HepG2 (cell line): ENCODE measurements around the gene DAPK1. TPM values are rescaled to one million over a fixed set of nuclear protein-coding genes. Genes with fewer than 3 reads are reported as not detected.

Experiments used
- ATF6 ChIP-seq: sonication (generic); formaldehyde crosslinking; conservative IDR thresholded peaks from 2 replicates; pipeline ENCODE4 v1.4.0; 2020; ENCODE audit warnings: missing genetic modification reagents
- CEBPB ChIP-seq: IDR thresholded peaks from 2 replicates; pipeline ENCODE4 v1.6.1; 2011; ENCODE audit warnings: low read depth, low read length, improper control_type of control experiment, borderline replicate concordance
- FOXC1 ChIP-seq: sonication (generic); formaldehyde crosslinking; IDR thresholded peaks from 2 replicates; pipeline ENCODE4 v1.8.0; 2022; ENCODE audit warnings: mild to moderate bottlenecking, missing genetic modification reagents, borderline replicate concordance
- GPBP1L1 ChIP-seq: sonication (generic); formaldehyde crosslinking; IDR thresholded peaks from 2 replicates; pipeline ENCODE4 v1.5.0; 2020; ENCODE audit warnings: mild to moderate bottlenecking, missing genetic modification reagents
- HMG20A ChIP-seq: IDR thresholded peaks from 2 replicates; pipeline ENCODE4 v1.6.1; 2016; ENCODE audit warnings: borderline replicate concordance
- HOXA3 ChIP-seq: sonication (generic); formaldehyde crosslinking; IDR thresholded peaks from 2 replicates; pipeline ENCODE4 v1.5.0; 2020; ENCODE audit warnings: missing genetic modification reagents
- HOXA7 ChIP-seq: sonication (generic); formaldehyde crosslinking; IDR thresholded peaks from 2 replicates; pipeline ENCODE4 v1.8.1; 2022; ENCODE audit warnings: mild to moderate bottlenecking, missing genetic modification reagents, moderate library complexity
- KAT7 ChIP-seq: IDR thresholded peaks from 2 replicates; pipeline ENCODE4 v1.6.1; 2018; ENCODE audit warnings: borderline replicate concordance, missing compliant biosample characterization
- NR1H2 ChIP-seq: sonication (generic); formaldehyde crosslinking; IDR thresholded peaks from 2 replicates; pipeline ENCODE4 v1.8.1; 2022; ENCODE audit warnings: low read depth, missing genetic modification reagents, borderline replicate concordance
- NRL ChIP-seq: sonication (generic); formaldehyde crosslinking; IDR thresholded peaks from 2 replicates; pipeline ENCODE4 v1.5.0; 2020; ENCODE audit warnings: missing genetic modification reagents, mild to moderate bottlenecking, moderate library complexity, borderline replicate concordance
- POLR2AphosphoS5 ChIP-seq: IDR thresholded peaks from 2 replicates; pipeline ENCODE4 v1.6.1; 2012; ENCODE audit warnings: low read depth, low read length
- RFX3 ChIP-seq: IDR thresholded peaks from 2 replicates; pipeline ENCODE4 v1.6.1; 2016; ENCODE audit warnings: missing biosample characterization, missing genetic modification reagents
- SETDB1 ChIP-seq: sonication (generic); formaldehyde crosslinking; IDR thresholded peaks from 2 replicates; pipeline ENCODE4 v1.5.1; 2020; ENCODE audit warnings: missing genetic modification reagents, mild to moderate bottlenecking, borderline replicate concordance
- SPEN ChIP-seq: sonication (generic); formaldehyde crosslinking; IDR thresholded peaks from 2 replicates; pipeline ENCODE4 v1.5.1; 2020; ENCODE audit warnings: low read depth, mild to moderate bottlenecking, missing genetic modification reagents
- SYNCRIP ChIP-seq: fragments of 200-400 bp; formaldehyde crosslinking; IDR thresholded peaks from 2 replicates; pipeline ENCODE4 v1.6.1; 2018; ENCODE audit warnings: mild to moderate bottlenecking, low read depth, low read length; ENCODE audit not compliant: insufficient read depth
- TCF7L2 ChIP-seq: IDR thresholded peaks from 2 replicates; pipeline ENCODE4 v1.6.1; 2011; ENCODE audit warnings: mild to moderate bottlenecking, low read depth, low read length, moderate library complexity
- ZC3H4 ChIP-seq: sonication (generic); formaldehyde crosslinking; IDR thresholded peaks from 2 replicates; pipeline ENCODE4 v1.4.0; 2020; ENCODE audit warnings: missing genetic modification reagents, borderline replicate concordance
- ZFAT ChIP-seq: sonication (generic); formaldehyde crosslinking; conservative IDR thresholded peaks from 2 replicates; pipeline ENCODE4 v1.8.1; 2023; ENCODE audit warnings: missing genetic modification reagents, inconsistent platforms
- ZFP91 ChIP-seq: sonication (generic); formaldehyde crosslinking; IDR thresholded peaks from 2 replicates; pipeline ENCODE4 v1.9.0; 2022; ENCODE audit warnings: missing genetic modification reagents, mild to moderate bottlenecking, borderline replicate concordance
- ZNF121 ChIP-seq: sonication (generic); formaldehyde crosslinking; IDR thresholded peaks from 2 replicates; pipeline ENCODE4 v1.5.0; 2020; ENCODE audit warnings: mild to moderate bottlenecking, missing genetic modification reagents
- ZNF292 ChIP-seq: sonication (generic); formaldehyde crosslinking; IDR thresholded peaks from 2 replicates; pipeline ENCODE4 v1.8.1; 2022; ENCODE audit warnings: mild to moderate bottlenecking, low read depth, missing genetic modification reagents, borderline replicate concordance
- ZNF329 ChIP-seq: sonication (generic); formaldehyde crosslinking; IDR thresholded peaks from 2 replicates; pipeline ENCODE4 v1.9.0; 2021; ENCODE audit warnings: low read depth, mild to moderate bottlenecking, missing genetic modification reagents
- ZNF33B ChIP-seq: sonication (generic); formaldehyde crosslinking; IDR thresholded peaks from 2 replicates; pipeline ENCODE4 v1.5.1; 2020; ENCODE audit warnings: mild to moderate bottlenecking, missing genetic modification reagents
- ZNF343 ChIP-seq: sonication (generic); formaldehyde crosslinking; IDR thresholded peaks from 2 replicates; pipeline ENCODE4 v1.4.0; 2020; ENCODE audit warnings: mild to moderate bottlenecking, missing genetic modification reagents
- ZNF816 ChIP-seq: sonication (generic); formaldehyde crosslinking; IDR thresholded peaks from 2 replicates; pipeline ENCODE4 v1.8.0; 2022; ENCODE audit warnings: missing genetic modification reagents, mild to moderate bottlenecking, borderline replicate concordance
- ZNF891 ChIP-seq: sonication (generic); formaldehyde crosslinking; IDR thresholded peaks from 2 replicates; pipeline ENCODE4 v1.5.0; 2020; ENCODE audit warnings: mild to moderate bottlenecking, missing genetic modification reagents
- polyA plus RNA-seq, 8 experiments: library from polyadenylated mRNA; depleted of rRNA in 3 of 8; stranded (reverse) in 7 of 8; unstranded in 1 of 8; fragments of >200 nt; fragmentation: Illumina TruSeq in 4 of 8; extraction: Trizol in 4 of 8; gene quantifications; 2 replicates each; pipeline versions ENCODE4 v1.2.1 to v1.2.3, GENCODE V29; 2011 to 2016; ENCODE audit warnings: low read depth in 4 of 8, missing spikeins in 1 of 8, mixed read lengths in 1 of 8; ENCODE audit not compliant: insufficient read depth in 1 of 8
- total RNA-seq, 5 experiments: library from RNA; depleted of rRNA; stranded (reverse); fragments of >200 nt; fragmentation: Illumina TruSeq; extraction: Trizol; gene quantifications; 2 replicates each; pipeline ENCODE4 v1.2.3, GENCODE V29; 2016; ENCODE audit warnings: low read depth in 1 of 5

The DAPK1 gene
- total and polyA plus RNA-seq, 2 of the 13 experiments (the other 11 are each of a cell fraction or from before 2014, with no cell fraction given) = 35.7 to 35.9 TPM

DNA sequence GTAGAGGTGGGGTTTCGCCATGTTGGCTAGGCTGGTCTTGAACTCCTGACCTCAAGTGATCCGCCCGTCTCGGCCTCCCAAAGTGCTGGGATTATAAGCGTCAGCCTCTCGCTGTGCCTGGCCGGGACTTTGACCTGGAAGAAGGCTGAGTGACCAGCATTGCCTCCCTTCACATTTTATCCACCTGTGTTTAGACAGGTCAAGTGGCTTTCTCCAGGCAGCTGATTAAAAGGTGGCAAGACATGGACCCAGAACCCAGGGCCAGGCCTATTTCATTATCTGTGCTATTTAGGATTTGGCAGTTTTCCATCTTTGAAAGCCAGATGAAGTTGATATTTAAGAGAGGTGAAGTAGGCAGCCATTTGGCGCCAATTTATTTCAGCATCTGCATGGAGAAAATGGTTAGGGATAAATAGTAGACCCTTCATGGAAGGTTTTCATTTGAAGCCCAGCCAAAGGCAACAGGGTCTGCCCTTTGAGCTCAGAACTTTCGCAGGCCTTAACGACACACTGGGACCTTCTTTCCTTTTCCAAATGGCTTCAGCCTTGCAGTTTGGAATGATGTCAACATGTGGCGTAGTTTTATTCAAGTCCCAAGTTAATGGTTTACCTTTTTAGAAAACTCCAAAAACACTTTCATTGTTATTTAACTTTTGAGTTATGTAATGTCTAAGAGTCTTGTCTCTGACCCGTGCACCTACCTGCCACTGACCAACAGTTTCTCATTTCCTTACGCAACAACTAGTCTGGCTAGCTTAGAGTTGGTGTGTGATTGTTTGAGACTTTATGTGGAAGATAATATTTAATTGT is 8.4 kb downstream of the DAPK1 start (continued):
- TF ChIP-seq ZNF891 (CRISPR knock-in tag) = no peak
- TF ChIP-seq ZNF121 (CRISPR knock-in tag) = no peak
- TF ChIP-seq FOXC1 = no peak
- no peak for TF ChIP-seq RFX3 (CRISPR knock-in tag)
- no peak for TF ChIP-seq GPBP1L1 (CRISPR knock-in tag)
- no peak for TF ChIP-seq SETDB1
- no peak for TF ChIP-seq ZNF329 (CRISPR knock-in tag)
- TF ChIP-seq POLR2AphosphoS5 = no peak
- TF ChIP-seq ZFAT (CRISPR knock-in tag) = no peak
- TF ChIP-seq HOXA7 (CRISPR knock-in tag) = no peak
- TF ChIP-seq HMG20A (CRISPR knock-in tag) = peak; percentile 82
- no peak for TF ChIP-seq NR1H2
- TF ChIP-seq ZC3H4 (CRISPR knock-in tag) = no peak
- no peak for TF ChIP-seq SYNCRIP
- TF ChIP-seq ZNF33B (CRISPR knock-in tag) = no peak
- TF ChIP-seq SPEN (CRISPR knock-in tag) = no peak
- TF ChIP-seq ATF6 = no peak
- peak; percentile 66; the same call in 1 of the 2 replicates for TF ChIP-seq ZNF816
- TF ChIP-seq HOXA3 = peak; percentile 85
- no peak for TF ChIP-seq ZNF343 (CRISPR knock-in tag)
- no peak for TF ChIP-seq KAT7 (CRISPR knock-in tag)
- peak; percentile 93 for TF ChIP-seq CEBPB
- no peak for TF ChIP-seq ZNF292 (CRISPR knock-in tag)
- TF ChIP-seq ZFP91 (CRISPR knock-in tag) = no peak; the same call in 1 of the 2 replicates
- no peak for TF ChIP-seq TCF7L2
- no peak for TF ChIP-seq NRL (CRISPR knock-in tag)
